ENCODE data around the gene DNAH11.

Gene DNAH11

DNA sequence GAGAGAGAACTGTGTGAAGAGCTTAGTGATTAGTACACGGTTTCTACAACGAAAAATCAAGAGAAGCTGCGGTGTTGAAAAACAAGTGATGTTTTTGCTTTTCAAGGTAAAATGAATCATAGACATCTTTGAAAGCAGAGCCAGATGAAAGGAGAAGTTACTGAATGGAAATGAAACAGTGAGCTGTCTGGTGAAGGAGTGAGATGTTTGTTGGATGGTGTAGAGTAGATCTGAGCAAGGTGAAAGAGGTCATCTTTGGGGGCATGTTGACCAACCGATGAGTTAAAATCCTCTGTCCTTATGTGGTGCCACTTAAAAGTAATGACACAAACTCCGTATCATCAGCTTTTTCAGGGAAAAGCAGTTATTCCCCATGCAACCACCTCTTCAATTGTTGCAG, 225.4 kb downstream of the DNAH11 start:
- Mint-ChIP-seq H3K27me3 (no peaks in the 10 kb centered on the region), H3K4me3 (no peak overlapping the region), H3K36me3 (ENCODE audit: low read depth) (no peaks in the 10 kb centered on the region), H3K9me3 (no peaks in the 10 kb centered on the region), H3K4me1 (ENCODE audit: low read depth) (no peaks in the 10 kb centered on the region), H3K27ac (no peak overlapping the region)
- intact Hi-C loops (cut with micrococcal nuclease) = no loop called here

DNA sequence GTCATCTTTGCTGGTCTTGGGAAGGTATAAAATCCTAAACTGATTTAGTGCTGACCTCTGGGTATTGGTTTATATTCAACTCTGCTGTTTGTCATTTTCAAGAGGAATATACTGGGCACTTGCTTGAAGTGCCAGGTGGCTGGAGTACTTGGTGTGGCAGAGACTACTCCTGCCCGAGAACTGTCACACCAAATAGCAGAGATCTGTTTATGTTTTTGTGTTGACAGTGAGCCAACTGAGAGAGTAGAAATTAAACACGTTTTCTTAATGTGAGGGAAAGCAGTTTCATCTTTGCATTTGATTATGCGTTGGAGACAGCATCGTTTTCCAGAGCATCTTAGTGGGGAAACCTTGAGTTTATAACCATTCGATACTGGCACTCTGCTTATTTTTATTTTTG, 228.4 kb downstream of the DNAH11 start:
- intact Hi-C loops (cut with micrococcal nuclease) = loop anchor here (10.0 kb wide), 1 partner anchor 234 kb away; no protein-coding TSS in a partner anchor

DNA sequence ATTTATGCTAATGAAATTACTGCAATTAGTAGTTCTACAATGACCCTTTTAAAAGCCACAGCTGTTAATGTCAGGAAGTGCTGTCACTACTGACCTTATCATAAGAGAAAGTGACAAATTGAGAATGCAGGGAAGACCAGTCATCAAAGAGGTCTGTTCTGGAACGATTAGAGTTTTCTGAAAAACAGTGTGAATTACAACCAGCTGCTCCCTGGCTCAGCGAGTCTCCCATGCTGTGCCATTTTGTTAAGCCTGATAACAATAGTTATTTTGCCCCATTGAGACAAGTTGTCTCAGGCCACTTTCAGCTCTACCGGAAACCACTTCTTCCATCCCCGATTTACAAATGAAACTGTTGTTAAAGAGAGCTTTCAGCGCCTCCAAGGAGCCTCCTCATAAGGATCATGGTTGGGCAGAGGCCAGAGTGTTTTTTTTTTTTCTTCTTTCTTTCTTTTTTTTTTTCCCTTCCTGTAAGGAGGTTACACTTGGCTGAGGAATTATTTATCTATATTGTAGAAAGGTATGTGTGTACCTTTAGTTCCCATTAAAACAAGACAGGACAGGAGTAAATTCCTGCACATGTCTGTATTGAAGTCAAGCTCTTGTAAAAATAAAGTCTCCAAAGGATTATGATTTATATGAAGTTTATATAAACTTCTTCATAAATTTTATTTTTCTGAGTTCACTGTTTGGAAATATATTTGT, 229.2 kb downstream of the DNAH11 start:
- Mint-ChIP-seq H3K4me1 (ENCODE audit: low read depth) (no peaks in the 10 kb centered on the region), H3K4me3 (no peak overlapping the region), H3K27ac (no peak overlapping the region), H3K9me3 (no peaks in the 10 kb centered on the region), H3K36me3 (ENCODE audit: low read depth) (no peaks in the 10 kb centered on the region), H3K27me3 (no peaks in the 10 kb centered on the region)
- intact Hi-C loops (cut with micrococcal nuclease) = loop anchor here (10.0 kb wide), 1 partner anchor 233 kb away; no protein-coding TSS in a partner anchor

More for the DNA sequence above, 228.4 kb downstream of the DNAH11 start:
- Mint-ChIP-seq H3K4me3 (no peak overlapping the region), H3K27ac (no peak overlapping the region), H3K27me3 (no peaks in the 10 kb centered on the region), H3K9me3 (no peaks in the 10 kb centered on the region), H3K4me1 (ENCODE audit: low read depth) (no peaks in the 10 kb centered on the region), H3K36me3 (ENCODE audit: low read depth) (no peaks in the 10 kb centered on the region)

DNA sequence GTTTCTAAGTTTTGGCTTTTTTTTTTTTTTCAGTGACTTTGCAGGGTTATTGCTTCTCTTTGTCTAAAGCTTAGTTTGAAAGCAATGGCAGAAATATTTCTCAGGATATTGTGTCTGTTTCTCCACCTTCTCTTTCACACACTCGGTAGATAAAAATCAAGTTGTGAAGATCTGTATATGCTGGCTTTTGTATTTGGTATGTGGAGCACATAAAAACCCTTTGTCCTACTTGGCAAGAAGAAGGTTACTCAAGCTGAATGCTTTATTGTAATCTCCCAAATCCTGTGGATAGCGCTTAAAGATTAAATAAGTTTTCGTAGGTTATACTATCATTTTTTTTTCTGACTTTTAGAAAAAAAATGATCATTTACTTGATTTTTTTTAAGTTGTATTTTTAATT, 230.5 kb downstream of the DNAH11 start:
- no peak overlapping the region for H3K27ac Mint-ChIP-seq
- no peaks in the 10 kb centered on the region for H3K27me3 Mint-ChIP-seq
- no peaks in the 10 kb centered on the region for H3K9me3 Mint-ChIP-seq
- no peak overlapping the region for H3K4me3 Mint-ChIP-seq
- intact Hi-C loops (cut with micrococcal nuclease) = loop anchor here (10.0 kb wide), 1 partner anchor 231 kb away; no protein-coding TSS in a partner anchor
- no peaks in the 10 kb centered on the region for H3K36me3 Mint-ChIP-seq (ENCODE audit: low read depth)
- H3K4me1 Mint-ChIP-seq (ENCODE audit: low read depth) = peaks cover 5% of the 10 kb centered on the region

DNA sequence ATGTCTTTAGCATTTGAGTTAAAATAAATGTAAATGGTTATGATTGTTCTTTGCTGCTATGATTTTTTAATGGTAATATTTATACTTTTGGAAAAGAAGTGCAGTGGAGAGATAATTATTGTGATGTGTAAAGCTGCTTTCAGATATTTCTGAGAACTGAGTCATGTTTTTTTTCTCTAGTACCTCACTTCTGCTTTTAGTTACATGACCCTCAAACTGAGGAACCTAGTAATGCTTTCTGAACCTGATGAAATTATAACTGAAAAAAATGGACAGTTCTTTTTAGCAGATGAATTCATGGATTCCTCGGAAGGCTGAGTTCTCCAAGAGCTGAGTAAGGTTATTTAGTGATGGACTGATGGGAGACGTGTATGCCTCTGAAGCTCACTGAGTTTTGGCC, 235.1 kb downstream of the DNAH11 start:
- intact Hi-C loops (cut with micrococcal nuclease) = loop anchor here (10.0 kb wide), 1 partner anchor 227 kb away; no protein-coding TSS in a partner anchor
- Mint-ChIP-seq H3K4me3 (no peak overlapping the region), H3K36me3 (ENCODE audit: low read depth) (no peaks in the 10 kb centered on the region), H3K4me1 (ENCODE audit: low read depth) (peaks cover 8% of the 10 kb centered on the region), H3K27ac (no peak overlapping the region), H3K9me3 (no peaks in the 10 kb centered on the region), H3K27me3 (no peaks in the 10 kb centered on the region)

DNA sequence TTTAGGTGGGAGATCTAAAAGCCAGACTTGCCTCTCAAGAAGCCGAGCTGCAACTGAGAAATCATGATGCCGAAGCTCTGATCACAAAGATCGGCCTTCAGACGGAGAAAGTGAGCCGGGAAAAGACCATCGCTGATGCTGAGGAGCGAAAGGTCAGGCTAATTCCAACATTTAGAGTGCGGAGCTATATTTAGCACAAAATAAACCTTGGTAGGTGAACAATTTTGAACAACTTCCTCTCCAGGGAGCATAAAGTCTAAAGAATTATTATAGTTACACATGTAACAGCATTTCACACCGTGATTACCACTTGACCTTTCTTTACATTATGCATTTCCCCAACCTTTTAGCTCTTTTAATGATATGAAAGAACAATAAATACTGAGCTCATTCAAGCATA, 236.1 kb downstream of the DNAH11 start:
- Mint-ChIP-seq H3K4me3 (no peak overlapping the region), H3K27me3 (no peaks in the 10 kb centered on the region)
- intact Hi-C loops (cut with micrococcal nuclease) = loop anchor here (10.0 kb wide), 1 partner anchor 226 kb away; no protein-coding TSS in a partner anchor

DNA sequence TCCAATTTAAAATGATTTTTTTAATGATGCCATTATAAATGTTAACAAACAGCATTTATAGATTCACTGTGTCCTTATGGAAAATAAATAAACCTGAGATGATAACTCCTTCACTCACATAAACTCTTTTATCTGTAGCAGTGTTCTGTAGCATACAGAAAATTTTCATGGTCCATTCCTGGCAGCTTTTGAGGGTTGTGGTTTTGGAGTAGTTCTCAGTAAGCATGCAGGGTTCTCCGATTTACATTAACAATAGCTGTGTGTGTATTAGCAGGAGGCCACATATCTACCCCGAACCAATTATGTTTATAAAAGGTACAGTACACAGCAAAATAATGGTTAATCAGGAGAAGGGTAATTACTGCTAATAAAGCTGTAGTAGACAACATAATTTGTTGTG, 240.2 kb downstream of the DNAH11 start:
- intact Hi-C loops (cut with micrococcal nuclease) = no loop called here
- Mint-ChIP-seq H3K27me3 (peaks cover 2% of the 10 kb centered on the region), H3K4me1 (ENCODE audit: low read depth) (peaks cover 6% of the 10 kb centered on the region), H3K27ac (no peak overlapping the region), H3K4me3 (no peak overlapping the region), H3K9me3 (no peaks in the 10 kb centered on the region), H3K36me3 (ENCODE audit: low read depth) (no peaks in the 10 kb centered on the region)

More for the DNA sequence above, 236.1 kb downstream of the DNAH11 start:
- Mint-ChIP-seq H3K9me3 (no peaks in the 10 kb centered on the region), H3K27ac (no peak overlapping the region), H3K36me3 (ENCODE audit: low read depth) (no peaks in the 10 kb centered on the region), H3K4me1 (ENCODE audit: low read depth) (peaks cover 8% of the 10 kb centered on the region)

DNA sequence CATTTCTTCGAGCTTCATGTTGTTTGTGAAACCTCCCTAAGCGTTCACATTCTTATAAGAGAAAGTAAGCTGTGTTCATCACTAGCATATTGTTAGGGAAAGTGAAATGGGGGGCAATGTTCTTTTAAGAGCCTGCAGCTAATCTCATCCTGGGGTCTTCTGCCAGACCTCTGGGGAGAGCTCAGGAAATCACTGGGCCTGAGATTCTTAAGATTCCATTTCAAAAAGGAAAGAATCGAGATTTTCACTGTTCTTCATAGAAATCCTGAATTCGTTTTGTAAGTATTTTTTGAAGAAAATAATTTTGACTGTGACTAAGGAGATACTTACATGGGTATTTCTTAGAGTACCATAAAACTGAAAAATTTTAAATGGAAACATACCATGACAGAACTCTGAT, 242.2 kb downstream of the DNAH11 start:
- intact Hi-C loops (cut with micrococcal nuclease) = no loop called here
- Mint-ChIP-seq H3K27ac (no peak overlapping the region), H3K4me3 (no peak overlapping the region), H3K9me3 (no peaks in the 10 kb centered on the region), H3K36me3 (ENCODE audit: low read depth) (no peaks in the 10 kb centered on the region), H3K27me3 (peaks cover 2% of the 10 kb centered on the region), H3K4me1 (ENCODE audit: low read depth) (no peaks in the 10 kb centered on the region)

DNA sequence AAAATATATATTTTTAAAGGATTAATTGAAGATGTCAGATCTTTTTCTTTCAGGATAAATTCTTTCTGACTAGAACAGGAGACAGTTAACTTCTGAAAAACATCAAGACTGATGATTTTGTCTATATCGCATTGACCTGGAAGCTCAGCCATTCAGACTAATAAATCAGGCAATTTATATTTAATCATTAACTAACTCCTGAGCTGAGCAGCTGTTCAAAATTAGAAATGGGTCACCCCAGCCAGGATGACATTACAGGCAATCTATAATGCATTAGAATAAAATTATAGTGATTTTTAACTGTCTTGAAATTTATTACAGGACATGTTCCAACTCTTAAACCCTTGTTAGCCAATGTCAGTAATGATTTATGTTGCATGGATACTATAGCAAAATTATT, 263.0 kb downstream of the DNAH11 start:
- Mint-ChIP-seq H3K4me1 (ENCODE audit: low read depth) (no peaks in the 10 kb centered on the region), H3K9me3 (peaks cover 11% of the 10 kb centered on the region), H3K36me3 (ENCODE audit: low read depth) (no peaks in the 10 kb centered on the region), H3K27me3 (no peaks in the 10 kb centered on the region), H3K4me3 (no peak overlapping the region), H3K27ac (no peak overlapping the region)
- intact Hi-C loops (cut with micrococcal nuclease) = no loop called here

DNA sequence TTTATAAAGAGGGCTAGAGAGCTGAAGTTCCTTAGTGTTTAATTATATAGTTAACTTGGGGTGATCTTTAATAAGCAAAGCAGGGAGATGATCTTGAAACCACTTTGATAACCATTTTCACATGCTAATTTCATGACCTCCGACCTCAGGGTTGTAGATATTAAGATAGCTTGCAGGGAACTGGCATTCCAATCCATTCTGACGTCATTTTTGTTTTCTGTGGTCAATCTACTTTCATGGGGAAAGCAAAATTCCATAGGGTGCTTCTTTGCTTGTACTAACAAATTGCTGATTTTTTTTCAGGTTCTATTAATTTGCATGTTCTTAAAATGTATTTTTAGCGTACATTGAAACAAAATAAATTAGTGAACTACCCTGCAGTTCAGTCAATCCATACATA, 263.5 kb downstream of the DNAH11 start:
- H3K4me1 Mint-ChIP-seq (ENCODE audit: low read depth) = no peaks in the 10 kb centered on the region

DNA sequence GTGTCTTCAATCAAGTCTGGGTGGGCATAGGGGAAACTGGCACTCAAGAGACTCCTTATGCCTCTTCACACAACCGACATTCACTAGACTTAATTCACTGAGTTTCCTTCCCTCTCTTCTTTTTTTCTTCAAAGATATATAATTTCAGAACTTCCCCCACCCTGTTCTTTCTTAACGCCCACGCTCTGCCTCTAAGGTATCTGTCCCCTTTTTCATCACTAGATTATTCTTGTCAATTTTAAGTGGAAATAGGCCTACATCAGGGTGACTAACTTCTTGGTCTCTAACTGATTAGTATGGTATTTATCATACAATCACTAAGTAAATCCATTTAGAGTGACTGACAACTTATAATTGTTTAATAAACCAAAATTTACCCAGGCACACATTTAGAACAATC, 276.2 kb downstream of the DNAH11 start:
- Mint-ChIP-seq H3K4me1 (ENCODE audit: low read depth) (no peaks in the 10 kb centered on the region), H3K36me3 (ENCODE audit: low read depth) (no peaks in the 10 kb centered on the region), H3K27me3 (no peaks in the 10 kb centered on the region), H3K4me3 (no peak overlapping the region), H3K9me3 (no peaks in the 10 kb centered on the region), H3K27ac (no peak overlapping the region)
- intact Hi-C loops (cut with micrococcal nuclease) = no loop called here

More for the DNA sequence above, 263.5 kb downstream of the DNAH11 start:
- peaks cover 11% of the 10 kb centered on the region for H3K9me3 Mint-ChIP-seq
- intact Hi-C loops (cut with micrococcal nuclease) = no loop called here
- no peak overlapping the region for H3K4me3 Mint-ChIP-seq
- H3K36me3 Mint-ChIP-seq (ENCODE audit: low read depth) = no peaks in the 10 kb centered on the region
- no peaks in the 10 kb centered on the region for H3K27me3 Mint-ChIP-seq
- no peak overlapping the region for H3K27ac Mint-ChIP-seq

DNA sequence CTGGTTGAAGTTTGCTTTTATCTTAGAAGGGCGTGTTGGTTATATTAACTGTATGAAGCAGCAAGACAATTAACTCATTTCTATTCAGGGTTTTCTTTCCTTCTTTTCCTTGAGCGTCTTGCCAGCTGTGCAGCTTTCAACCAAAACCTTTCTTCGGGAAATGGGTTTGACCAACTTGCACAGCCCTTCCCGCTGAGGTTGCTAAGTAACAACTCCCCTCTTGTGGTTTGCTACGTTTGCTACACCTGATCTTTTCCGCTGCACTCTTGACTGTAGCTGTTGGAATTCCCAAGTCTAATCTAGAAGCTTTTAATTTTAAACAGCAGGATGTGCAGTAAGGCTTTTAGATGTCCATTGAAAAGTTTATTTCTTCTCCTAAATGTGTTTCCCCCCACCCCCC, 286.0 kb downstream of the DNAH11 start:
- intact Hi-C loops (cut with micrococcal nuclease) = no loop called here
- Mint-ChIP-seq H3K27ac (no peak overlapping the region), H3K27me3 (no peaks in the 10 kb centered on the region), H3K36me3 (ENCODE audit: low read depth) (no peaks in the 10 kb centered on the region), H3K4me1 (ENCODE audit: low read depth) (no peaks in the 10 kb centered on the region), H3K4me3 (no peak overlapping the region), H3K9me3 (peaks cover 2% of the 10 kb centered on the region)

DNA sequence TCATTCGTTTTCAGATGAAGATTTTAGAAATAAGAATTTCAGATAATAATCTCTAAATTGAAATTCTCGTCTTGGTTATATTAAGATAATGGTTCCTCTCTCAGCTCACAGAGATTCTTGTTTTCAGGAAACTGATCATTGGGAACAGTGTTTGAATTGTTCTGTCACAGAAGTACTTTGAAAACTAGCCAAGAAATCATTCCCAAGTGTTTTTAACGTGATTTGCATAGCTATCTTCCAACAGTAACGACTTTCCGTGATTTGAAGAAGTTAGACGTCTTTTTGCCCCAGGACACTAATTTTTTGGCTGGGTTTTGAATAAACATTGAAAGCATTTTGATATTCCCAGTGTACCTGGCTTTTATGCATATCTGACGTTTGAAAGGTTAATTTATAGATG, 286.9 kb downstream of the DNAH11 start:
- Mint-ChIP-seq H3K36me3 (ENCODE audit: low read depth) (no peaks in the 10 kb centered on the region), H3K4me3 (no peak overlapping the region), H3K9me3 (peaks cover 10% of the 10 kb centered on the region), H3K4me1 (ENCODE audit: low read depth) (no peaks in the 10 kb centered on the region), H3K27ac (no peak overlapping the region), H3K27me3 (no peaks in the 10 kb centered on the region)
- intact Hi-C loops (cut with micrococcal nuclease) = no loop called here

DNA sequence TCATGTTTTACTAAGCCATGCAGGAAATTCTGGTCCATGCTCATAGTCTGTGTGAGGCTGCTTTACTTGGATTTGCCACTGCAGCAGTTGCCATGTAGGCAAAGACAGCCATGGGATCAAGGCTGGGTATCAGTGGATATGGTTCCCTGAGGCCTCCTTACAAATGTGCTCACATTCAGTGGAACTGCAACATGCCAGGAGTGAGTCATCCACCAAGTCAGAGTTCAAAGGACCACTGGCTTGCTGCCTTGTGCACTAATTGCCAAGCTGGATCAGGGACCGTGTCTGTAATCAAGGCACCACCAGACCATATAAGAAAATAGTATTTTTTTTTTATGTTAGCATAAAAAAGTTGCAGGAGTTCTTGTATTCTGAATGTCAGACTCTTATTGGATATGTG, 301.9 kb downstream of the DNAH11 start:
- intact Hi-C loops (cut with micrococcal nuclease) = no loop called here
- H3K9me3 Mint-ChIP-seq = no peaks in the 10 kb centered on the region
- H3K4me1 Mint-ChIP-seq (ENCODE audit: low read depth) = no peaks in the 10 kb centered on the region
- no peak overlapping the region for H3K4me3 Mint-ChIP-seq
- no peaks in the 10 kb centered on the region for H3K36me3 Mint-ChIP-seq (ENCODE audit: low read depth)
- no peaks in the 10 kb centered on the region for H3K27me3 Mint-ChIP-seq
- no peak overlapping the region for H3K27ac Mint-ChIP-seq
